ENCODE results near the gene CRIM1.

Gene CRIM1

DNA sequence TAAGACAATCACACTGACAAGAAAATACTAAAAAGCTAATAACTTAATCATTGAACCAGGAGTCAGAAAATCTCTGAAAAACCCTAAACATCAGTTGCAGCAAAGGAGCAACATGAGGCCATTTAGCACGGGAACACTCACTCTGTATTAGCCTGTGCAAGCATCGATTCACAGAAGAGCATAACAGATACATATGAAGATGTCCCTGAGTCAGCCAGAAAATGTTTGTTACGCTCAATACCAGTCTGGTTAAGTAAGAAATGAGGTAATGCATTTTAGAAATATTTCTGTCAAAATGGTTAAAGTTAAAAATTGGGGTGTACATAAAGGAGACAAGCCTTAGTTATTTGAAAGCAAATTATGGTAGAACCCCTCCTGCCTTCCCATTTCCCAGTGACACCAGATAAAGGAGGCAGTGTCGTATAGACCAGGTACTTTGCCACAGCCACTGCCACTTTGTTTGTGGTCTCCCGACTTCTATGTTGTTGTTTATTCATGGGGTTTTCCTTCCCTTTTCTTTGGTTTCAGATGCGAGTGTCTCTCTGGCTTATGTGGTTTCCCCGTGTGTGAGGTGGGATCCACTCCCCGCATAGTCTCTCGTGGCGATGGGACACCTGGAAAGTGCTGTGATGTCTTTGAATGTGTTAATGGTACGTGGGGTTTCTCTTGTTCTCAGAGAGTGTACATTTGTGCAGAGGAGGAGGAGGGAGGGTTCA lies 108.6 kb downstream of the CRIM1 start:
- TF ChIP-seq REST (IDR thresholded peaks at IDR 0.05; ENCODE audit: low read depth) (no peak), TEAD4 (IDR thresholded peaks at IDR 0.05) (no peak), MAX (IDR thresholded peaks at IDR 0.05) (no peak), FOXM1 (IDR thresholded peaks at IDR 0.05; ENCODE audit: borderline replicate concordance, low read depth) (no peak), EGR1 (IDR thresholded peaks at IDR 0.05) (no peak), ZBTB7A (IDR thresholded peaks at IDR 0.05; ENCODE audit: low read depth) (no peak), CREB1 (IDR thresholded peaks at IDR 0.05; ENCODE audit: low read depth) (no peak), NFIC (IDR thresholded peaks at IDR 0.05) (no peak), CEBPB (IDR thresholded peaks at IDR 0.05) (no peak), TAF1 (IDR thresholded peaks at IDR 0.05; ENCODE audit: low read depth) (no peak), RAD21 (IDR thresholded peaks at IDR 0.05; ENCODE audit: low read depth) (no peak), EP300 (IDR thresholded peaks at IDR 0.05; ENCODE audit: borderline replicate concordance) (no peak), YY1 (IDR thresholded peaks at IDR 0.05; ENCODE audit: low read depth) (no peak), USF1 (IDR thresholded peaks at IDR 0.05) (no peak)

DNA sequence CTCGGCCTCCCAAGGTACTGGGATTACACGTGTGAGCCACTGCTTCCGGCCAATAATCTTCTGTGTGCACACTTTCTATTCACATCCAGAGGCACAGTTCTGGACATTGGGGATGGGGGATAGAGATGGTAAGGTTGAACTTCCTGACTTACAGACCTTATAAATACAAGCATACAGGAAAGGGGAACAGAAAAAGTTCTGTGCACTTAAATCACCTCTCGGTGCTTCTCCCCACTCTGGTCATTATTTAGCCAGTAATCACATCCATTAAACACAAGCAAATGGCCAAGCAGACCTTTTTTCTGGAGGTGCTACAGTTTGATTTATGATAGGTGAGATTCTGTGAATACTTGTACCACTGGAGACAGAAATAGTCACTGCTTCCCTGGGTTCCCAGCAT lies 110.6 kb downstream of the CRIM1 start:
- no peak for TF ChIP-seq EGR1 (IDR thresholded peaks at IDR 0.05)
- no peak for TF ChIP-seq TCF12 (IDR thresholded peaks at IDR 0.05; ENCODE audit: low read depth)
- no peak for TF ChIP-seq NFIC (IDR thresholded peaks at IDR 0.05)
- TF ChIP-seq TAF1 (IDR thresholded peaks at IDR 0.05; ENCODE audit: low read depth), result no peak
- no peak for TF ChIP-seq USF1 (IDR thresholded peaks at IDR 0.05)
- no peak for TF ChIP-seq MAX (IDR thresholded peaks at IDR 0.05)
- TF ChIP-seq YY1 (IDR thresholded peaks at IDR 0.05; ENCODE audit: low read depth), result no peak
- TF ChIP-seq FOXM1 (IDR thresholded peaks at IDR 0.05; ENCODE audit: borderline replicate concordance, low read depth), result no peak
- no peak for TF ChIP-seq EP300 (IDR thresholded peaks at IDR 0.05; ENCODE audit: borderline replicate concordance)
- TF ChIP-seq TEAD4 (IDR thresholded peaks at IDR 0.05), result no peak
- TF ChIP-seq RAD21 (IDR thresholded peaks at IDR 0.05; ENCODE audit: low read depth), result no peak
- no peak for TF ChIP-seq CEBPB (IDR thresholded peaks at IDR 0.05)
- TF ChIP-seq ZBTB7A (IDR thresholded peaks at IDR 0.05; ENCODE audit: low read depth), result no peak
- no peak for TF ChIP-seq CREB1 (IDR thresholded peaks at IDR 0.05; ENCODE audit: low read depth)
- no peak for TF ChIP-seq REST (IDR thresholded peaks at IDR 0.05; ENCODE audit: low read depth)

- TF ChIP-seq TAF1 (IDR thresholded peaks at IDR 0.05; ENCODE audit: low read depth) (no peak), FOXM1 (IDR thresholded peaks at IDR 0.05; ENCODE audit: borderline replicate concordance, low read depth) (no peak), MAX (IDR thresholded peaks at IDR 0.05) (no peak), NFIC (IDR thresholded peaks at IDR 0.05) (no peak), CEBPB (IDR thresholded peaks at IDR 0.05) (no peak), TCF12 (IDR thresholded peaks at IDR 0.05; ENCODE audit: low read depth) (no peak), YY1 (IDR thresholded peaks at IDR 0.05; ENCODE audit: low read depth) (no peak), EP300 (IDR thresholded peaks at IDR 0.05; ENCODE audit: borderline replicate concordance) (no peak), USF1 (IDR thresholded peaks at IDR 0.05) (no peak), RAD21 (IDR thresholded peaks at IDR 0.05; ENCODE audit: low read depth) (no peak), CREB1 (IDR thresholded peaks at IDR 0.05; ENCODE audit: low read depth) (no peak), REST (IDR thresholded peaks at IDR 0.05; ENCODE audit: low read depth) (no peak), ZBTB7A (IDR thresholded peaks at IDR 0.05; ENCODE audit: low read depth) (no peak), EGR1 (IDR thresholded peaks at IDR 0.05) (no peak), TEAD4 (IDR thresholded peaks at IDR 0.05) (no peak)
These were observed 113.0 kb downstream of the CRIM1 start for GRCh38 chr2:36468463-36469105.
